ENCODE data around the gene AK2. TPM values are rescaled to one million over a fixed set of nuclear protein-coding genes. Genes with fewer than 3 reads are reported as not detected.
A peak's percentile ranks its signal among the peaks of the same experiment; 100 is the strongest.

AK2 gene
- total and polyA plus RNA-seq, 2 donors (not counting 1 experiment from before 2014, with no cell fraction given), result 62.6 to 141 TPM

GRCh38 chr1:33055210-33056008 is 18.7 kb upstream of the AK2 start:
- no peak overlapping the region for H2AFZ ChIP-seq (ENCODE audit: low read length)
- no peaks in the 10 kb centered on the region for H3K4me1 ChIP-seq (ENCODE audit: control insufficient read depth, extremely low read depth, insufficient read depth, low read length)
- peaks cover 2% of the 10 kb centered on the region for H3K27me3 ChIP-seq (ENCODE audit: control insufficient read depth, insufficient read depth, low read length)
- H3K9ac ChIP-seq (ENCODE audit: insufficient read depth, low read length), result no peak overlapping the region
- H3K4me3 ChIP-seq (replicated peaks in 1 of 4; ENCODE audit: control extremely low read depth in 1 of 4, insufficient read depth in 1 of 4, low read depth in 3 of 4, low read length in 4 of 4), result no peak overlapping the region
- TF ChIP-seq CTCF (conservative IDR thresholded peaks at IDR 0.05 in 1 of 2, IDR thresholded peaks at IDR 0.05 in 1 of 2; ENCODE audit: low read depth in 1 of 2, low read length in 2 of 2) (peak; percentile 73 to 84), EZH2 (IDR thresholded peaks at IDR 0.05; ENCODE audit: low read length, missing control alignments) (no peak)
- H3K4me2 ChIP-seq (ENCODE audit: extremely low read depth, insufficient read depth, low read length), result no peak overlapping the region
- no peaks in the 10 kb centered on the region for H3K79me2 ChIP-seq (ENCODE audit: control insufficient read depth, insufficient read depth, low read length)
- H3K27ac ChIP-seq (ENCODE audit: insufficient read depth, low read length), result no peak overlapping the region
- no peaks in the 10 kb centered on the region for H4K20me1 ChIP-seq (ENCODE audit: control insufficient read depth, extremely low read depth, insufficient read depth, low read length)
- no peaks in the 10 kb centered on the region for H3K36me3 ChIP-seq (ENCODE audit: control insufficient read depth, insufficient read depth, low read length)
- H3K9me3 ChIP-seq (ENCODE audit: control insufficient read depth, insufficient read depth, low read depth, low read length), result no peaks in the 10 kb centered on the region
- DNase-seq (ENCODE audit: low read depth in 2 of 2), result peak; percentile 87 to 91

DNA sequence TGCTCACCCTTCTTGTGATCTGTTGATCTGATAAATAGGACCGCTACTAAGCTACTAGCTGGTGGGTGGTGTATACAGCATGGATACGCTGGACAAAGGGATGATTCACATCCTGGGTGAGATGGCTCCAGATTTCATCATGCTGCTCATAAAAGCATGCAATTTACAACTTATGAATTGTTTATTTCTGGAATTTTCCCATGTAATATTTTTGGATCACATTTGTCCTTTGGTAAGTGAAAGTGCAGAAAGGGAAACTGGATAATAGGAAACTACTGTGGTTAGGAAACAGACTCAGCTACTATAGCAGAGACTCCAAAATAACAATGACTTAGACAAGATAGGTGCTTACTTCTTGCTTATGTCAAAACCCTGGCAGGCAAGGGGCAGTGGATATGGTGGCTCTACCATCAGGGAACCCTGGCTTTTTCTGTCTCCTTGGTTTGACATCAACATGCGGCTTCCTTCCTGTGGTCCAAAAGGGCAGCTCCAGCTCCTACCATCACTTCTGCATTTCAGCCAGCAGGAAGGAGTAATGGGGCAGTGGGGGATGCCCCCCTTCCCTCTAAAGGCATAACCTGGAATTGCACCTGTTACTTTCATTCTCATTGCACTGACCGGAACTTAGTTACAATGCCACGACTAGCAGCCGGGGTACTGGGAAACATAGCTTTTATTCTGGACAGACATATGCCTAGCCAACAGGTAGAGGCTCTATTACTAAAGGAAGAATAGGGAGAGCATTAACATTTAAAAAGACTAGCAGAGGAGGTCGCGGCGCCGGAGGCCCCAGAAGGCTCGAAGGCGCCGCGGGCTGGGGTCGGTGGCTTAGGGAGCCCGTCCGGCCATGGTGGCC is 13.8 kb upstream of the AK2 start:
- H3K27me3 ChIP-seq (ENCODE audit: control insufficient read depth, insufficient read depth, low read length), result no peaks in the 10 kb centered on the region
- no peak overlapping the region for H2AFZ ChIP-seq (ENCODE audit: low read length)
- no peak overlapping the region for H3K9ac ChIP-seq (ENCODE audit: insufficient read depth, low read length)

More for the DNA sequence above, 13.8 kb upstream of the AK2 start:
- Histone ChIP-seq H3K9me3 (ENCODE audit: control insufficient read depth, insufficient read depth, low read depth, low read length) (no peaks in the 10 kb centered on the region), H3K4me3 (replicated peaks in 1 of 4; ENCODE audit: control extremely low read depth in 1 of 4, insufficient read depth in 1 of 4, low read depth in 3 of 4, low read length in 4 of 4) (no peak overlapping the region), H3K27ac (ENCODE audit: insufficient read depth, low read length) (no peak overlapping the region), H3K4me1 (ENCODE audit: control insufficient read depth, extremely low read depth, insufficient read depth, low read length) (peaks cover 2% of the 10 kb centered on the region), H3K4me2 (ENCODE audit: extremely low read depth, insufficient read depth, low read length) (no peak overlapping the region), H4K20me1 (ENCODE audit: control insufficient read depth, extremely low read depth, insufficient read depth, low read length) (no peaks in the 10 kb centered on the region), H3K79me2 (ENCODE audit: control insufficient read depth, insufficient read depth, low read length) (no peaks in the 10 kb centered on the region), H3K36me3 (ENCODE audit: control insufficient read depth, insufficient read depth, low read length) (no peaks in the 10 kb centered on the region)
- peak; percentile 88 to 97 for DNase-seq (ENCODE audit: low read depth in 2 of 2)
- TF ChIP-seq EZH2 (IDR thresholded peaks at IDR 0.05; ENCODE audit: low read length, missing control alignments) (no peak), CTCF (conservative IDR thresholded peaks at IDR 0.05 in 1 of 2, IDR thresholded peaks at IDR 0.05 in 1 of 2; ENCODE audit: low read depth in 1 of 2, low read length in 2 of 2) (peak; percentile 8 to 17)

Data from fibroblast of lung (primary cell).